CD4-positive, alpha-beta T cell treated with Interleukin-10 for 1 hour (primary cell): ENCODE measurements around the gene OR2L5.

Experiments
- DNase-seq: peaks from one replicate; pipeline ENCODE4 v3.0.0-alpha.2; 2020

The OR2L5 gene

GRCh38 chr1:248013229-248013710, at the start of gene OR2L5:
Gene OR2L5 (plus strand): TSS chr1:248013660. CDS start chr1:248021948, 8,288 bp downstream.
- DNase-seq: no peak

GRCh38 chr1:247964933-247965332, 48.5 kb upstream of the OR2L5 start, which contains the start of gene OR2AK2:
Gene OR2AK2 (plus strand): TSS chr1:247965233. CDS start chr1:247965377, 144 bp downstream.
- no peak for DNase-seq

GRCh38 chr1:247966532-247967204, 46.8 kb upstream of the OR2L5 start:
- no peak for DNase-seq

GRCh38 chr1:247992986-247993385, 20.5 kb upstream of the OR2L5 start:
- no peak for DNase-seq

- no peak for DNase-seq
Measured at GRCh38 chr1:247998811-247999210, 14.6 kb upstream of the OR2L5 start.

- DNase-seq: no peak
Measured at GRCh38 chr1:248000169-248000568, 13.3 kb upstream of the OR2L5 start.

- no peak for DNase-seq
Measured at GRCh38 chr1:248007778-248008177, 5.7 kb upstream of the OR2L5 start.

- DNase-seq: no peak
Measured at GRCh38 chr1:248009681-248010080, 3.8 kb upstream of the OR2L5 start.

- DNase-seq: no peak
Measured at GRCh38 chr1:248015803-248016202, 2.3 kb downstream of the OR2L5 start.

- no peak for DNase-seq
Measured at GRCh38 chr1:248029770-248030169, 16.3 kb downstream of the OR2L5 start, which contains the start of gene OR2L2. Gene OR2L2 (plus strand): TSS chr1:248030070. CDS start chr1:248038268, 8,198 bp downstream.

- no peak for DNase-seq
Measured at GRCh38 chr1:248045209-248045608, 31.7 kb downstream of the OR2L5 start.

- no peak for DNase-seq
Measured at GRCh38 chr1:248046536-248046935, 33.1 kb downstream of the OR2L5 start, which contains the start of gene OR2L3. Gene OR2L3 (plus strand): TSS chr1:248046836. CDS start chr1:248060682, 13,846 bp downstream.

GRCh38 chr1:248047008-248047407, 33.5 kb downstream of the OR2L5 start:
- no peak for DNase-seq

- DNase-seq: no peak
Measured at GRCh38 chr1:248054671-248055070, 41.2 kb downstream of the OR2L5 start.

GRCh38 chr1:248055261-248055660, 41.8 kb downstream of the OR2L5 start:
- DNase-seq: no peak

- no peak for DNase-seq
Measured at GRCh38 chr1:248065071-248065470, 51.6 kb downstream of the OR2L5 start.

- DNase-seq: no peak
Measured at GRCh38 chr1:248065604-248066003, 52.1 kb downstream of the OR2L5 start.
